ENCODE results near the gene KCNMA1. TPM values are rescaled to one million over a fixed set of nuclear protein-coding genes. Genes with fewer than 3 reads are reported as not detected.

Gene KCNMA1
- total RNA-seq, 1 experiment from 2014 or later, result 0.08 TPM

DNA sequence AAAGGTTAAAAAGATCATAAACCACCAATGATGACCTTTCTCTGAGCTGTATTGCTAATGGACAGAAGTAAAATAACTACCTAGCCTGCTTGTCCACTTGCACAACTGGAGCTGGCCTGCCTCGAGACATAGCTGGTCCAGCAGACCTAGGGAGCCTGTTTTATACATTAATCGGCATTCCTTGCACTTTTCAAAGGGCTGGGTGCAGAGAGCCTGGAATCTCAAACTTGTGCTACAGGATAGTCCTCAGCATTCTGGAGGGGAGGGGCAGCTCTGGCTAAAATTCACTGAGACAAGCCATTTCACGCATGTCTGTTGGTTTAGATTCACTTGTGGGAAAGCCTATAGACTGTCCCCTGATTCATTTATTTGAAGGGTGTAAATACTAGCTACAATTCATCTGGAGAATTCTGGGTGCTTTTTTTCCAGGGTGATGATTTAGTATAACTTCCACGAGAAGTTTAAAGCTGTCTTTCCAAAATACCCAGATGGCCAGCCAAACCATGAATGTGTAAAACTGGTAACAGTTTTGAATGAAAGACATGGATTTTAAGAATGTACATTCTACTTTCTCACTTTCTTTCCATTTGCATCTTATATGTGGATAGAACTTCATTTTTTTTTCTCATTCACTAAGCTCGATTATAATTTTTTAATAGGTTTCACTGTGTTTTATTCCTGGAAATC lies 389.4 kb downstream of the KCNMA1 start:
- DNase-seq (ENCODE audit: low spot score), result no peak

GRCh38 chr10:77247031-77247990 lies 390.3 kb downstream of the KCNMA1 start:
- DNase-seq (ENCODE audit: low spot score), result no peak

GRCh38 chr10:77245953-77246352 lies 391.7 kb downstream of the KCNMA1 start:
- DNase-seq (ENCODE audit: low spot score), result no peak

GRCh38 chr10:77244746-77245145 lies 392.9 kb downstream of the KCNMA1 start:
- no peak for DNase-seq (ENCODE audit: low spot score)

- DNase-seq (ENCODE audit: low spot score), result no peak
Observed at GRCh38 chr10:77244286-77244685, 393.3 kb downstream of the KCNMA1 start.

DNA sequence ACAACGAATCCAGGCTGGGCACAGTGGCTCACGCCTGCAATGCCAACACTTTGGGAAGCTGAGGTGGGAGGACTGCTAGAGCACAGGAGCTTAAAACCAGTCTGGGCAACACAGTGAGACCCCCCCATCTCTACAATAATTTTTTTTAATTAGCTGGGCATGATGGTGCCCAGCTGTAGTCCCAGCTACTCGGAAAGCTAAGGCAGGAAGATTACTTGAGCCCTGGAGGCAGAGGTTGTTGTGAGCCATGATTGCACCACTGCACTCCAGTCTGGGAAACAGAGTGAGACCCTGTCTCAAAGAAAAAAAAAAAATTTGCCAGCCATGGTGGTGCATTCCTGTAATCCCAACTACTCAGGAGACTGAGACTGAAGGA lies 396.3 kb downstream of the KCNMA1 start:
- DNase-seq (ENCODE audit: low spot score), result no peak

DNA sequence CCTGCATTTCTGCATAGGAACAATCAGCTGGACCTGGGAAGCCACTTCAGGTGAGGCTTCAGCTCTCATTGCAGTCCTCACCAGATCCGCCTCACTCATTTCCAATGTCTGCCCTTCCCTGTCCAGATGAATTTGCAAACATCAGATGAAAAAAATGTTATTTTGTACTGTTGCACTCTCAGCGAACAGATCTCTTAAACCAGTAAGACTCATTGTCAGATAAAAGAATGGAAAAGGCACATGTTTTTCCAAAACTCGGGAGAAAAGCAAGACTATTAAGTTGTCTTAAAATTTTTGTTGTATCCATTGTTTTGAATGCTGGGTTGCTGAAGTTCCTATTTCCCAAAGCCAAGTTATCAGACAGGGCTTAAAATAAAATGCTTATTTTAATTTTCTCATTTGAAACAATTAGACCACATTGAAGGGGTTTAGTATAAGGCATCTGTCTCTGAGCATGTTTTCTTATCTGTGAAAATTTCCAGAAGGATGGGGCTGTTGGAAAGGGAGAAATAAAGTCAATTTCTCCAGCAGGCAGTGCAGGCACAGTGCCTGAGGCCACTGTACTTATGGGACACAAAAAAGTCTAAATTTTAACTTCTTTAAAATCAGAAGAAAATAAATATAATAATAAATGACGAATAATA lies 396.8 kb downstream of the KCNMA1 start:
- DNase-seq (ENCODE audit: low spot score), result no peak

GRCh38 chr10:77240041-77240652 lies 397.5 kb downstream of the KCNMA1 start:
- no peak for DNase-seq (ENCODE audit: low spot score)

DNA sequence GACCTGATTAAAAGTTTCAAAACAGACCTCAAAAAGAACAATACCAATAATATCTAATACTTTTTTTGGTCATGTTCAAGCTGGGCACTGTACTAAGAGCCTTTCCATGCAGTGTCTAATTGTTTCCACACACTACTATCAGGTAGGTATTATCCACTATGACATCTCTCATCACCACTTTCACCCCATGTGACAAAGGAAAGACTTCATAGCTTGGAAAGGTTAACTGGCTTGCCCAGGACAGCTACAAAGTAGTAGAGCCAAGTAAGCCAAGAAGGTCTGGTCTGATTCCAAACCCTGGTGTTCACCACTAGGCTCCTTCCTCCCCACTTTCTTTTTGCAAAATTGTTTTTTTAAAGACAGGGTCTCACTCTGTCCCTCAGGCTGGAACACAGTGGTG lies 400.5 kb downstream of the KCNMA1 start:
- DNase-seq (ENCODE audit: low spot score), result no peak

DNA sequence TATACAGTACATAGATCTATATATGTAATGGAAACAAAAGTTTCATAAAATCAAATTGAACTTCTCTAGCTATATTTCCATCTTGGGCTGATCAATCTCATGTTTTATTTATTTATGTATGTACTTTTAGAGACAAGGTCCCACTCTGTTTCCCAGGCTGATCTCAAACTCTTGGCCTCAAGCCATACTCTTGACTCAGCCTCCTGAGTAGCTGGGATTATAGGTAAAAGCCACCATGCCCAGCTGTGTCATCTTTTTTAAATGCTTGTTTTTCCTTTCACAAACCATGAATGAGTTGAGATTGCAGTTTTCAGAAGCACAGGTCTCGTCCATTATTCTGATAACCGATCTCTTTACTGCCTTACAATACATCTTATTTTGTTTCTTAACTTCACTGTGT lies 400.9 kb downstream of the KCNMA1 start:
- no peak for DNase-seq (ENCODE audit: low spot score)

DNA sequence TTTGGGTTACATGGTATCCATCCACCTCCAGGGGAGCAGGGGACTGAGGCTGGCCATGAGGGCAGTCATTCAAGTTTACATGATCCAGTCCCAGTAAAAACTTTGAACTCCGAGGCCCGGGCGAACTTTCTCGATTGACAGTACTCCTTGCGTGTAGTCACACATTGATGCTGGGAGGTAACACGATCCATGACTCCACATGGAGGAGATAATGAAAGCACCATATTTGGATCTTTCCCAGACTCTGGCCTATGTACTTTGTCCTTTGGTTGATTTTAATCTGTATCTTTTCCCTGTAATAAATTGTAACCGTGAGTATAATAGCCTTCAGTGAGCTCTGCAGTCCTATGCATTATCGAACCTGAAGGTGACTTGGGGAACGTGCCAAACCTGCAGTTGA lies 401.6 kb downstream of the KCNMA1 start:
- no peak for DNase-seq (ENCODE audit: low spot score)

- no peak for DNase-seq (ENCODE audit: low spot score)
Observed at GRCh38 chr10:77234599-77234998, 403.0 kb downstream of the KCNMA1 start.

GRCh38 chr10:77233466-77233865 lies 404.1 kb downstream of the KCNMA1 start:
- no peak for DNase-seq (ENCODE audit: low spot score)

DNA sequence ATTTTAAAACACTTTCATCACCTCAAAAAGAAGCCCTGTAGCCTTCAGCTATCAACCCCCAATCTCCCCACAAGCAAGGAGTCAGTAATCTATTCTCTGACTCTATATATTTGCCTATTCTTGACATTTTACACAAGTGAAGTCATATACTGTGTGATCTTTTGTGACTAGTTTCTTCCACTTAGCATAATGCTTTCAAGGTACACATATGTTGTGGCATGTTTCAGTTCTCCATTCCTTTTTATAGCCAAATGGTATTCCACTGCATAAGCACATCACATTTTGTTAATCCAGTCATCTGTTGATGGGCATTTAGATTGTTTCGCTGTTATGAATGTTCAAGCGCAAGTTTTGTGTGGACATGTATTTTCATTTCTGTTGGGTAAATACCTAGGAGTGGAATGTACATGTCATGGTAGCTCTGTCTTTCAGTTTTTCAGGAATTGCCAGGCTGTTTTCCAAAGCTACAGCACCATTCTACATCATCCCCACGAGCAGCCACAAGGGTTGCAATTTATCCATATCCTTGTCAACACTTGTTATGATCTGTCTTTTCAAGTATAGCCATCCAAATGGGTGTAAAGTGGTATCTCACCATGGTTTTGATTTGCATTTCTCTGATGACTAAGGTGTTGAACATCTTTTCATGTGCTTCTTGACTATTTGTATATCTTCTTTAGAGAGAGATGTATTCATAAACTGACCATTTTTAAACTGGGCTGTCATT lies 405.6 kb downstream of the KCNMA1 start:
- no peak for DNase-seq (ENCODE audit: low spot score)

GRCh38 chr10:77231375-77231774 lies 406.2 kb downstream of the KCNMA1 start:
- DNase-seq (ENCODE audit: low spot score), result no peak

- no peak for DNase-seq (ENCODE audit: low spot score)
Observed at GRCh38 chr10:77230194-77230593, 407.4 kb downstream of the KCNMA1 start.

GRCh38 chr10:77229704-77230103 lies 407.9 kb downstream of the KCNMA1 start:
- no peak for DNase-seq (ENCODE audit: low spot score)

GRCh38 chr10:77228559-77228958 lies 409.0 kb downstream of the KCNMA1 start:
- no peak for DNase-seq (ENCODE audit: low spot score)

- no peak for DNase-seq (ENCODE audit: low spot score)
Observed at GRCh38 chr10:77226853-77227565, 410.6 kb downstream of the KCNMA1 start.

- no peak for DNase-seq (ENCODE audit: low spot score)
Observed at GRCh38 chr10:77226452-77226851, 411.2 kb downstream of the KCNMA1 start.

DNA sequence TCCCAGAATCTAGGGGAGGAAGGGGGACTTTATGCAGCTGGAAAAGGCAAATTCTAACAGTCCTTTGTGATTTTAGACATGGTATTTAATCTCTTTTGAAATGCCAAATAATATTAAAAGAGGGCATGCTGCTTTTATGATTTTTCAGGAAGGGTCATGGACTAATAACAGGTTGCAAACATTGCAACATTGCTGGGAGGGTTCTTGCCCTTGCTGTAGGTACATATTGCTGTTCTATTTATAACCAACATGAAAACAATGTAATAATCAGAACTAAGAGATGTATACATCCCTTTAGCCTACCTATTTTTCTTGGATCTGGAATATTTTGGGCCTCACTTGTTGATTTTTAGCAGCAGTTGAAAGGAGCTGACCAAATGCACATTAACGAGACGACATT lies 411.6 kb downstream of the KCNMA1 start:
- no peak for DNase-seq (ENCODE audit: low spot score)
